Mesenchymal stem cell (in vitro differentiated cells and primary cell): ENCODE data around the gene TMPRSS11A.

Experiments
- DNase-seq: peaks from one replicate; pipeline ENCODE4 v3.0.0-alpha.2; 2013
- H2AFZ ChIP-seq: one replicate; pipeline ENCODE4 v1.6.1; 2013; ENCODE audit warnings: low read depth, mild to moderate bottlenecking, control low read depth, inconsistent platforms, low read length, moderate library complexity
- H2AK5ac ChIP-seq: 2 replicates; pipeline ENCODE4 v1.6.1; 2013; ENCODE audit warnings: low read length, moderate library complexity, mild to moderate bottlenecking, inconsistent platforms; ENCODE audit not compliant: severe bottlenecking
- H2BK120ac ChIP-seq: one replicate; pipeline ENCODE4 v1.6.1; 2013; ENCODE audit warnings: low read depth, mild to moderate bottlenecking, inconsistent platforms, low read length, moderate library complexity
- H2BK12ac ChIP-seq, 2 experiments: one replicate each; pipeline ENCODE4 v1.6.1; 2013; ENCODE audit warnings: inconsistent platforms in 2 of 2, low read length in 2 of 2, mild to moderate bottlenecking in 2 of 2, moderate library complexity in 2 of 2, control low read depth in 1 of 2
- H2BK15ac ChIP-seq: one replicate; pipeline ENCODE4 v1.6.1; 2013; ENCODE audit warnings: mild to moderate bottlenecking, low read depth, inconsistent platforms; ENCODE audit not compliant: poor library complexity, severe bottlenecking
- H2BK5ac ChIP-seq: 2 replicates; pipeline ENCODE4 v1.6.1; 2013; ENCODE audit warnings: low read depth, mild to moderate bottlenecking, low read length, control low read depth, inconsistent platforms; ENCODE audit not compliant: poor library complexity, severe bottlenecking
- H3K14ac ChIP-seq, 2 experiments: one replicate each; pipeline ENCODE4 v1.6.1; 2013; ENCODE audit warnings: inconsistent platforms in 2 of 2, low read length in 2 of 2, control low read depth in 1 of 2, mild to moderate bottlenecking in 1 of 2, moderate library complexity in 1 of 2
- H3K18ac ChIP-seq, 2 experiments: one replicate each; pipeline ENCODE4 v1.6.1; 2013; ENCODE audit warnings: inconsistent platforms in 2 of 2, low read length in 2 of 2, control low read depth in 1 of 2, low read depth in 1 of 2, mild to moderate bottlenecking in 1 of 2
- H3K23ac ChIP-seq, 2 experiments: one replicate each; pipeline ENCODE4 v1.6.1; 2013; ENCODE audit warnings: inconsistent platforms in 2 of 2, low read length in 2 of 2, mild to moderate bottlenecking in 2 of 2, moderate library complexity in 2 of 2, control low read depth in 1 of 2
- H3K27ac ChIP-seq: 2 replicates; pipeline ENCODE4 v1.5.1; 2013; ENCODE audit warnings: mild to moderate bottlenecking, moderate library complexity, low read length, control low read depth, inconsistent platforms; ENCODE audit not compliant: poor library complexity, severe bottlenecking
- H3K27me3 ChIP-seq, 2 experiments: 2 replicates each; pipeline versions ENCODE4 v1.6.1 to v1.7.0; 2013; ENCODE audit warnings: low read length in 2 of 2, mild to moderate bottlenecking in 2 of 2, moderate library complexity in 2 of 2, control low read depth in 1 of 2, inconsistent platforms in 1 of 2; ENCODE audit not compliant: control insufficient read depth in 1 of 2, insufficient read depth in 1 of 2
- H3K36me3 ChIP-seq, 2 experiments: 2 replicates each; pipeline versions ENCODE4 v1.6.1 to v1.7.0; 2013; ENCODE audit warnings: low read length in 2 of 2, control low read depth in 1 of 2, inconsistent platforms in 1 of 2, low read depth in 1 of 2, mild to moderate bottlenecking in 1 of 2; ENCODE audit not compliant: insufficient read depth in 2 of 2, control insufficient read depth in 1 of 2
- H3K4ac ChIP-seq, 2 experiments: one replicate each; pipeline ENCODE4 v1.6.1; 2013; ENCODE audit warnings: inconsistent platforms in 2 of 2, low read length in 2 of 2, mild to moderate bottlenecking in 2 of 2, moderate library complexity in 2 of 2, control low read depth in 1 of 2, low read depth in 1 of 2
- H3K4me1 ChIP-seq: 2 replicates; pipeline ENCODE4 v1.6.1; 2013; ENCODE audit warnings: low read depth, low read length, control low read depth; ENCODE audit not compliant: control insufficient read depth, insufficient read depth
- H3K4me2 ChIP-seq: 2 replicates; pipeline ENCODE4 v1.6.1; 2013; ENCODE audit warnings: low read length, mild to moderate bottlenecking, inconsistent platforms; ENCODE audit not compliant: poor library complexity, severe bottlenecking
- H3K4me3 ChIP-seq, 2 experiments: 2 replicates each; pipeline versions ENCODE4 v1.5.1 to v1.7.0; 2013; ENCODE audit warnings: low read length in 2 of 2, mild to moderate bottlenecking in 2 of 2, control low read depth in 1 of 2, low read depth in 1 of 2; ENCODE audit not compliant: insufficient read depth in 1 of 2
- H3K79me1 ChIP-seq: replicated peaks from 2 replicates; pipeline ENCODE4 v1.6.1; 2013; ENCODE audit warnings: mild to moderate bottlenecking, control low read depth, low read length, inconsistent platforms; ENCODE audit not compliant: poor library complexity, severe bottlenecking
- H3K9ac ChIP-seq: 2 replicates; pipeline ENCODE4 v1.7.0; 2013; ENCODE audit warnings: mild to moderate bottlenecking, low read length, moderate library complexity
- H3K9me3 ChIP-seq: 2 replicates; pipeline ENCODE4 v1.7.0; 2013; ENCODE audit warnings: mild to moderate bottlenecking, low read length; ENCODE audit not compliant: control insufficient read depth
- H4K8ac ChIP-seq: one replicate; pipeline ENCODE4 v1.6.1; 2013; ENCODE audit warnings: inconsistent platforms, mild to moderate bottlenecking, low read length, moderate library complexity
- H4K91ac ChIP-seq: one replicate; pipeline ENCODE4 v1.6.1; 2013; ENCODE audit warnings: mild to moderate bottlenecking, low read length, inconsistent platforms
- WGBS: methylation state at CpG from one replicate; pipeline ENCODE4 v1.1.7; 2013; ENCODE audit warnings: mixed read lengths; 5-methylcytosine and 5-hydroxymethylcytosine counted together

Gene TMPRSS11A

DNA sequence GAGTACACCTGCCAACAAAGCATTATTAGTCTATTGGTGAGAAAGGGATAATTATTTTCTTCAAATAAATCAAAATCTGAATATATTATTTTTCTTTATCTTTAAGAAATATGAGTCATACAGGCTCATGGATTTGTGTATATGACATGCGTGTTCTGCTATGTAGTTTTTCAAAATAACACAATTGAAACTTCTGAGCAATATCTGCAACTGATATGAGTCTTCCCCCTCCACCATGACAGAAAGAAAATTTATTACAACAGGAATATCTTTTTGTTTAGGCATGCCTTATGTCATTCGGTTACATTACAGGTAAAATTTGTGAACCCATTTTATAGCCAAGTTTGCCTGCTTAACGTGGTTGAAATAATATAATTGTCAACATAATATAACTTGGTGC lies 32.0 kb downstream of the TMPRSS11A start:
- H3K4me1 ChIP-seq, result peaks cover 4% of the 10 kb centered on the region
- no peak overlapping the region for H3K9ac ChIP-seq
- H3K4me2 ChIP-seq, result no peak overlapping the region
- H3K9me3 ChIP-seq, result no peaks in the 10 kb centered on the region
- H3K27me3 ChIP-seq, result no peaks in the 10 kb centered on the region
- H2BK120ac ChIP-seq, result no peak overlapping the region
- no peak overlapping the region for H4K8ac ChIP-seq
- no peak overlapping the region for H3K23ac ChIP-seq
- H2BK15ac ChIP-seq, result no peak overlapping the region
- H3K36me3 ChIP-seq, result no peaks in the 10 kb centered on the region
- H3K4ac ChIP-seq, result no peak overlapping the region
- no peak overlapping the region for H3K14ac ChIP-seq
- no peak overlapping the region for H3K4me3 ChIP-seq
- no peaks in the 10 kb centered on the region for H3K79me1 ChIP-seq
- no peak overlapping the region for H2BK12ac ChIP-seq
- H3K18ac ChIP-seq, result no peak overlapping the region
- H3K27ac ChIP-seq, result no peak overlapping the region
- no peak overlapping the region for H2AK5ac ChIP-seq
- H2AFZ ChIP-seq, result no peak overlapping the region
- 83% methylated on average over 1 of the region's 3 CpGs for WGBS
- no peak for DNase-seq
- H2BK5ac ChIP-seq, result no peak overlapping the region
- no peak overlapping the region for H4K91ac ChIP-seq

DNA sequence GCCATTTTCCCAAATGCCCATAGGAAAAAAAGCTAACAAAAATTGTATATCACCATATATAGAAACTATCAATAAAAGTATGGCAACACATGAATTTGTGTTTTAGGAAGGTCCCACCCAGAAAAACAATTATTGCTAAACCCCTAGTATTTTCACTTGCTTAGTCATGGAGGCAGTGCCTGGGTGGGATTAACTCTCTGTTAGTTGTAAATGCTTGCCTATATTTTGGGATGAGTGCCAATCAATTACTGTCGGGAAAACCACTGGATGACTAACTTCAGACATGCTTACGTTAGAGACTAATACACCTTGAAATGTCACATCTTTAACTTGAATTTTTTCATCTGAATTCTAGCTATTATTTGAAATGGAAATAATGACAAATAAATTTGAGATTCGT lies 33.9 kb downstream of the TMPRSS11A start:
- H2AK5ac ChIP-seq, result no peak overlapping the region
- peaks cover 4% of the 10 kb centered on the region for H3K4me1 ChIP-seq
- WGBS, result no CpG with 5 or more reads among the region's 3 CpGs

DNA sequence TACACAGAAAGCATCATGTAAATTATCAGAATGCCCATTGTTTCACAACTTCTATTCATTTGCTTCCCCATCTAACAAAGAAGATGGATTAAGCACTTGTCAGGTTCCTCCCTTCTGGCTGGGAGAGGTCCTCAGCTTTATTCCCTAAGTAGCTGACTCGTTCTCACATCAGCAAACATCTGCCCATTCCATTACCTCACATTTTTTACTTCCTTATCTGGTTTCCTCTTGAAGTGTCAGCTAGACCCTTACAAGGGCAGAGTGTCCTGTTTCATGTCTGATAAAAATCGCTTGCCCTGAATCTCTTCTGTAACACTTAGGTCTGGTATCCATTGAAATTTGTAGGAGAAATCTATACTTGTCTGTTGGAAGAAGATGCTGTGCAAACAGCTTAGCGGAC lies 34.7 kb downstream of the TMPRSS11A start:
- no peak overlapping the region for H3K14ac ChIP-seq
- H3K4me1 ChIP-seq, result peaks cover 4% of the 10 kb centered on the region
- H3K4me3 ChIP-seq, result no peak overlapping the region
- H4K91ac ChIP-seq, result no peak overlapping the region
- H3K18ac ChIP-seq, result no peak overlapping the region
- no peak for DNase-seq
- no peak overlapping the region for H3K4ac ChIP-seq
- no peak overlapping the region for H3K23ac ChIP-seq
- H2BK12ac ChIP-seq, result no peak overlapping the region
- no peak overlapping the region for H3K27ac ChIP-seq
- no peaks in the 10 kb centered on the region for H3K36me3 ChIP-seq
- H2BK120ac ChIP-seq, result no peak overlapping the region
- H3K27me3 ChIP-seq, result no peaks in the 10 kb centered on the region
- no peak overlapping the region for H2BK5ac ChIP-seq
- no peak overlapping the region for H2AK5ac ChIP-seq
- H3K9ac ChIP-seq, result no peak overlapping the region
- no peak overlapping the region for H2BK15ac ChIP-seq
- no peak overlapping the region for H2AFZ ChIP-seq
- H3K4me2 ChIP-seq, result no peak overlapping the region
- no peaks in the 10 kb centered on the region for H3K9me3 ChIP-seq
- H4K8ac ChIP-seq, result no peak overlapping the region
- WGBS, result 37% methylated on average over 3 of the region's 3 CpGs
- H3K79me1 ChIP-seq, result no peaks in the 10 kb centered on the region

More for the DNA sequence above, 33.9 kb downstream of the TMPRSS11A start:
- Histone ChIP-seq H3K4me3 (no peak overlapping the region), H2BK12ac (no peak overlapping the region), H2BK120ac (no peak overlapping the region), H3K79me1 (no peaks in the 10 kb centered on the region), H3K27ac (no peak overlapping the region), H3K18ac (no peak overlapping the region), H2AFZ (no peak overlapping the region), H3K4ac (no peak overlapping the region), H3K27me3 (no peaks in the 10 kb centered on the region), H2BK15ac (no peak overlapping the region), H3K9ac (no peak overlapping the region), H2BK5ac (no peak overlapping the region), H3K4me2 (no peak overlapping the region), H4K8ac (no peak overlapping the region), H3K23ac (no peak overlapping the region), H3K9me3 (no peaks in the 10 kb centered on the region), H3K14ac (no peak overlapping the region), H3K36me3 (no peaks in the 10 kb centered on the region), H4K91ac (no peak overlapping the region)
- DNase-seq, result no peak

GRCh38 chr4:67927251-67927650 lies 36.0 kb downstream of the TMPRSS11A start:
- Histone ChIP-seq H2AK5ac (no peak overlapping the region), H3K14ac (peak overlapping the region in 1 of 2 experiments; percentile 98), H3K9me3 (no peaks in the 10 kb centered on the region)

More at GRCh38 chr4:67927251-67927650, 36.0 kb downstream of the TMPRSS11A start:
- no peak overlapping the region for H4K91ac ChIP-seq
- peaks cover 4% of the 10 kb centered on the region for H3K4me1 ChIP-seq
- peak overlapping the region in 1 of 2 experiments; percentile 52 for H3K18ac ChIP-seq
- H3K4me2 ChIP-seq, result no peak overlapping the region
- H3K23ac ChIP-seq, result no peak overlapping the region
- H3K27ac ChIP-seq, result no peak overlapping the region
- no peaks in the 10 kb centered on the region for H3K27me3 ChIP-seq
- no peaks in the 10 kb centered on the region for H3K79me1 ChIP-seq
- no peak overlapping the region for H2BK120ac ChIP-seq
- no peak overlapping the region for H2AFZ ChIP-seq
- H3K36me3 ChIP-seq, result no peaks in the 10 kb centered on the region
- no peak overlapping the region for H3K4ac ChIP-seq
- H2BK15ac ChIP-seq, result no peak overlapping the region
- no peak overlapping the region for H3K4me3 ChIP-seq
- no peak overlapping the region for H3K9ac ChIP-seq
- no peak overlapping the region for H4K8ac ChIP-seq
- 90% methylated on average over 3 of the region's 3 CpGs for WGBS
- DNase-seq, result no peak
- no peak overlapping the region for H2BK12ac ChIP-seq
- H2BK5ac ChIP-seq, result no peak overlapping the region
